C4-2B (cell line): ENCODE results near the gene POGZ.

Source experiments
- H3K27ac ChIP-seq: fragments of 450-650 bp; 2 replicates; pipeline ENCODE4 v1.5.1; 2017
- ZFX ChIP-seq: fragments of 450-650 bp; IDR thresholded peaks from 2 replicates; pipeline ENCODE4 v1.6.1; 2017
- TF ChIP-seq, protein P1 (sequence below): fragments of 450-650 bp; conservative IDR thresholded peaks from 2 replicates; pipeline ENCODE4 v1.5.1; 2017; ENCODE audit warnings: mild to moderate bottlenecking

Gene POGZ

DNA sequence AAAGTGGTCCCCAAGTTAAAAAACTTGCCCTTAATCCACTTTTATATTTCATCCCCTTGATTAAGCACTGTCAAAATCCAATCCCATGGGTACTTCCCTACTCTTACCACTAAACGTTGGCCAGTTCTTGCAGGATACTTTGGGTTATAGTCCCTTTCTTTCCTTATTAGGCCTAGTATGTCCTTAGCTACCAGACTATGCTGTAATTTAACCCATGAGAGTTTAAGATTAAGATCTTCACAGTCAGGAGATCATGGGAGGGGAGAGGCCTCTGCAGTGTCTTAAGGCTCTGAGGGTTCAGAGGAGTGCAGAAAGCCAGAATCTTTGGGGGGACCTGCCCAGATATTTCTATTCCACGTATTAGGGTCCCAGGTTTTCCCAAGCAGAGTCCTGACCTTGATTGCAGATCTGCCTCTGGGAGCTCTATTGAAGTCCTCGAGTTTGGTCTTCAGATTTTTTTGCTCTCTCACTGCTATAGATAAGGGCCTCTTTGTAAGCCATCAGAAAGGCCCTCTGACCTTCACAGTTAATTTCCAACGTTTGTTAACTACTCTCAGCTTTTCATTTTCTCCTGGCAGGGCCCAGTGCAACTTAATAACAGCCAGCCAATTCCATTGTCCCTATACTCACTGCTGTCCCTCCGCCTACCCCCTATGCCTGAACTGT is 42.9 kb upstream of the POGZ start:
- no peak for TF ChIP-seq ZFX
- TF ChIP-seq, protein P1, sequence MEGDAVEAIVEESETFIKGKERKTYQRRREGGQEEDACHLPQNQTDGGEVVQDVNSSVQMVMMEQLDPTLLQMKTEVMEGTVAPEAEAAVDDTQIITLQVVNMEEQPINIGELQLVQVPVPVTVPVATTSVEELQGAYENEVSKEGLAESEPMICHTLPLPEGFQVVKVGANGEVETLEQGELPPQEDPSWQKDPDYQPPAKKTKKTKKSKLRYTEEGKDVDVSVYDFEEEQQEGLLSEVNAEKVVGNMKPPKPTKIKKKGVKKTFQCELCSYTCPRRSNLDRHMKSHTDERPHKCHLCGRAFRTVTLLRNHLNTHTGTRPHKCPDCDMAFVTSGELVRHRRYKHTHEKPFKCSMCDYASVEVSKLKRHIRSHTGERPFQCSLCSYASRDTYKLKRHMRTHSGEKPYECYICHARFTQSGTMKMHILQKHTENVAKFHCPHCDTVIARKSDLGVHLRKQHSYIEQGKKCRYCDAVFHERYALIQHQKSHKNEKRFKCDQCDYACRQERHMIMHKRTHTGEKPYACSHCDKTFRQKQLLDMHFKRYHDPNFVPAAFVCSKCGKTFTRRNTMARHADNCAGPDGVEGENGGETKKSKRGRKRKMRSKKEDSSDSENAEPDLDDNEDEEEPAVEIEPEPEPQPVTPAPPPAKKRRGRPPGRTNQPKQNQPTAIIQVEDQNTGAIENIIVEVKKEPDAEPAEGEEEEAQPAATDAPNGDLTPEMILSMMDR: no peak

DNA sequence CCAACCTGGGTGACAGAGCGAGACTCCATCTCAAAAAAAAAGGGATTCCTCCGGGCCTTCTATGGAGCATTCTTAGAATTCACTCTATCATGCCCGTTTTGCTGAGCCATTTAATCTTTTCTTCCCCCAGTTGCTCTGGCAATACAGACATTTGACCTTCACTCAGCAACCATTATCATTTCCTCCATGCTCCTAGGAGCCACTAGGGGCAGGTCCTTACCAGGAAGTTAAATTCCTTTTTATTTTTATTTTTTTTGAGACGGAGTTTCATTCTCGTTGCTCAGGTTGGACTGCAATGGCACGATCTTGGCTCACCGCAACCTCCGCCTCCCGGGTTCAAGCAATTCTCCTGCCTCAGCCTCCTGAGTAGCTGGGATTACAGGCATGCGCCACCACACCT is 42.2 kb upstream of the POGZ start:
- TF ChIP-seq, protein P1: peak; percentile 57; the same call in 1 of the 2 replicates
- TF ChIP-seq ZFX: no peak
- no peak overlapping the region for H3K27ac ChIP-seq

More for the DNA sequence above, 42.9 kb upstream of the POGZ start:
- H3K27ac ChIP-seq: no peak overlapping the region

DNA sequence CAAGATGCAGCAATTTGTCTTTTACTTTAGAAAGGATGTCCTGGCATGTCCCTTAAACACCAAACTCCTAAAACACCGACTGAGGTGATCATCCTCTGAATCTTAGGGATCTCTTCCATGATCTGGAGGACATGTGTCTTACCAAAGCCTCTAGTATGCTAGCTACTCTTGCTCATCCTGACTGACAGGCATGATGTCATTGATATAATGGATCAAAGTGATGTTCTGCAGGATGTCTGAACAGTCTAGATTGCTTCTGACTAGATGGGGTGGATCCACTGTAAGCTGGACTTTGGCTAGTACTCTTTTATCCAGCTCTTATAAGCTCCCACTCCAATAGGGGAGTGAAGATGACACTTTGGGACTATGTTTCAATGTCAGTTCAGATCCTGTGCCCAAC is 40.6 kb upstream of the POGZ start:
- TF ChIP-seq, protein P1: no peak
- TF ChIP-seq ZFX: no peak
- no peak overlapping the region for H3K27ac ChIP-seq

DNA sequence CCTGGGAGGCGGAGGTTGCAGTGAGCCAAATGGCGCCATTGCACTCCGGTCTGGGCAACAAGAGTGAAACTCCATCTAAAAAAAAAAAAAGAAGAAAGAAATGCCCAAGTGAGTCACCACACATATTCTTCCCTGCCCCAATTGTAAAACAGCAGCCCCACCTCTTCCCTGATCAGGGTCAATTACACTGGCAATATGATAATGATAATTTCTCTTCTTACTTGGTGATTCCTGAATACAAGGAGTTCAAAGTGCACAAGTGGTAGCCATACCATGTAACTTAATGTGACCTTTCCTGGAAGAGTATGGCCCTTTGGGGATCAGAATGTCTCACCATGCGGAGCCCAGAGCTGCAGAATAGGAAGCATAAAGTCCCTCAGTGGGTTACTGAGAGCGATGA is 40.1 kb upstream of the POGZ start:
- no peak overlapping the region for H3K27ac ChIP-seq
- TF ChIP-seq ZFX: no peak
- TF ChIP-seq, protein P1: no peak

DNA sequence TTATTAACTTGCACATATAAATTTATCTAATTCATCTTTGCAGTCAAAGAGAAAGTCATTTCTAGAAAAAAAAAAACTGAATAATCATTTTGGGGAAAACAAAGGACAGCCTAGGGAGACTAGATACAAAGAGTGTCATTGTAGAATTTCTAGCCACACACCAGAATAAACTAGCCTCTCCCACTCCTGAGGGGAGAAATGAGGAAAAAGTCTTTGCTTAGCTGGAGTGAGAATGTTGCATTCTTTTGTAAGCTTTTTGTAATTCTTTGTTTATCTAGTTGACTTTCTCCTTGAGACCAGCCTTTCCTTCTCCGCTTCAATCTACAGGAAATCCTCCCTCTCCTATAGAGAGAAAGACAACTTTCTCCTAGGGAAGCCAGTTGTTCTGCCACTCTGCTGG is 36.0 kb upstream of the POGZ start:
- no peak overlapping the region for H3K27ac ChIP-seq
- TF ChIP-seq ZFX: no peak
- TF ChIP-seq, protein P1: no peak

DNA sequence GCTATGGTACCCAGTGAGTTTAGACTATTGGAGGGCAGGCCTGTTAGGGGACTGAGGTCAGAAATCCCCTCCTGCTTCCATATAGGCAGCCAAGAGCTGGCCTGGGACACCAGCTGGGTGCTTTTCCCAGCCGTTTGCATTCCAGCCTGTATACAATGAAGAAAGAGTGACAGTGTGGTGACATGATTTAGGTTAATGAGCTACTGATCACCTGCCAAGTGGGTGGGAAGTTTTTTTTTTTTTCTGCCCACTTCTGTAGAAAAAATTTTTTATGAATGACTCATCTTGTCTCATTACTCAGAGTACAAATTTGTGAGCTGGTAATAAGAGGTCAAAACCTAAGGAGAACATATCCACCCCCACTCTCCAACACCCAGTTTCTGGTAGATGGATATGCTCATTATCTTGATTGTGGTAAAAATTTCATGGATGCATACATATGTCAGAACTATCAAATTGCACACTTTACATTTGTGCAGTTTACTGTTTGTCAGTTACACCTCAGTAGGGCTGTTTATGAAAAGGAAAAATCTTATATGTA is 35.5 kb upstream of the POGZ start:
- H3K27ac ChIP-seq: no peak overlapping the region
- TF ChIP-seq ZFX: no peak
- TF ChIP-seq, protein P1: no peak

DNA sequence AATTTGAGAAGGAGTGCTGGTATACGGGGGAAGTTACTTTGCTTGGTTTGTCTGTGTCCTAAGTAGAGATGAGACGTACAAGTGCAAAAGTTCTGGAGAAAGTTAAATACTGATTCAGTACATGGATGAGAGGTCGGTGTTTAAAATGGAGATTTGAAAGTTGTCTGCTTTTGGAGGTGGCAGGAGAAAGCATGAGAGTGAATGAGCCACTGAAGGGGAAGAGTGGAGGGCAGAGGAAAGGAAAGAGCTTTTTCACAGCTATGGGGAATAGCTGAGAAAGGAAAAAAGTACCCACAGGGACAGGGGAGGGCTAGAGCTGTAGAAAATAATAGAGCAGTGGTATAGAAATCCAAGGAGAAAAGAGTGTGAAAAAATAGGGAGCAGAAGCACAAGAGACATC is 33.7 kb upstream of the POGZ start:
- TF ChIP-seq, protein P1: no peak
- no peak for TF ChIP-seq ZFX
- no peak overlapping the region for H3K27ac ChIP-seq
